Measurements from ENCODE around the gene ARL5A. TPM values are rescaled to one million over a fixed set of nuclear protein-coding genes. Genes with fewer than 3 reads are reported as not detected.

The ARL5A gene
- total and polyA plus RNA-seq, 2 donors (not counting 3 experiments of a cell fraction or from before 2014, with no cell fraction given), result 25.8 to 73.2 TPM

DNA sequence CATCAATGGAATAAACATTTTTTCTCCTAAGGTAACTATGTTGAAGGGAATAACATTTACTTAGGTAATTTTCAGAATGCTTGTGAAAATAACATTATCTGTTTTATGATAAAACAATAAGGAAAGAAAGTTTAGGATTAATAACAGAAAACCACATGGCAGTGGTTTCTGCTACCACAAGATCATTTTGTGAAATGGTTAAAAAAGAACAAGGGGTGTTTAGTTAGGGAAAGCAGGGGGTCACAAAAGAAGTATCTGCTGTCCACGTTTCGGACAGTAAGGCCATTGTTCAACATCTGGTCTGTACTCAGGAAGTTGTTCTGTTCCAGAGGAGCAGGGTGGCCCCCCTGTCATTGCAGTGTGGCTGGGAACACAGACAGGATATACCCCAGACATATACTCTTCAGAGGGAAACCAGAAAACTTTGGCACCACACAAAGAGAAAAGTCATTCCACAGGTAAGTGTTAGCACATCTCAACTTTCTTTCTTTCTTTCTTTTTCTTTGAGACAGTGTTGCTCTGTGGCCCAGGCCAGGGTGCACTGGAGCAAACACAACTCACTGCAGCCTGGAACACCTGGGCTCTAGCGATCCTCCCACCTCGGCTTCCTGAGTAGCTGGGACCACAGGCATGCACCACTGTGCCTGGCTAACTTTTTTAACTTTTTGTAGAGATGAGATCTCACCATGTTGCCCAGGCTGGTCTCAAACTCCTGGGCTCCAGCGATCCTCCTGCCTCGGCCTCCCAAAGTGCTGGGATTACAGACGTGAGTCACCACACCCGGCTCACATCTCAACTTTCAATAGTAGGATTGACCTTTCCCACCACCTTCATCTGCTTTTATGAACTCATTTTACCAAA, 14.8 kb upstream of the ARL5A start:
- H3K27ac ChIP-seq (ENCODE audit: insufficient read depth, low read depth, low read length), result no peak overlapping the region
- no peaks in the 10 kb centered on the region for H3K79me2 ChIP-seq (ENCODE audit: control insufficient read depth, insufficient read depth, low read length)
- H3K4me2 ChIP-seq (ENCODE audit: insufficient read depth, low read length), result no peak overlapping the region
- H3K4me3 ChIP-seq (replicated peaks in 1 of 3; ENCODE audit: insufficient read depth in 1 of 3, low read depth in 1 of 3, low read length in 3 of 3), result no peak overlapping the region
- no peaks in the 10 kb centered on the region for H3K9me1 ChIP-seq (replicated peaks; ENCODE audit: control insufficient read depth, extremely low read depth, insufficient read depth, low read length)
- H2AFZ ChIP-seq (ENCODE audit: low read depth, low read length), result no peak overlapping the region
- no peaks in the 10 kb centered on the region for H3K36me3 ChIP-seq (ENCODE audit: control insufficient read depth in 2 of 2, extremely low read depth in 1 of 2, insufficient read depth in 2 of 2, low read length in 2 of 2)
- no TSS peak for BruUV-seq (replicated peaks)
- TF ChIP-seq, protein P1, sequence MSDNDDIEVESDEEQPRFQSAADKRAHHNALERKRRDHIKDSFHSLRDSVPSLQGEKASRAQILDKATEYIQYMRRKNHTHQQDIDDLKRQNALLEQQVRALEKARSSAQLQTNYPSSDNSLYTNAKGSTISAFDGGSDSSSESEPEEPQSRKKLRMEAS (IDR thresholded peaks at IDR 0.05; ENCODE audit: insufficient read depth, insufficient read length), result no peak
- TF ChIP-seq POLR2AphosphoS5 (IDR thresholded peaks at IDR 0.05; ENCODE audit: insufficient read depth, low read depth, low read length), result no peak
- no peak for TF ChIP-seq MYC (IDR thresholded peaks at IDR 0.05; ENCODE audit: low read depth, low read length)
- no peak for TF ChIP-seq GATA2 (IDR thresholded peaks at IDR 0.05; ENCODE audit: insufficient read depth, insufficient read length, low read depth, low read length)
- TF ChIP-seq, protein P2, sequence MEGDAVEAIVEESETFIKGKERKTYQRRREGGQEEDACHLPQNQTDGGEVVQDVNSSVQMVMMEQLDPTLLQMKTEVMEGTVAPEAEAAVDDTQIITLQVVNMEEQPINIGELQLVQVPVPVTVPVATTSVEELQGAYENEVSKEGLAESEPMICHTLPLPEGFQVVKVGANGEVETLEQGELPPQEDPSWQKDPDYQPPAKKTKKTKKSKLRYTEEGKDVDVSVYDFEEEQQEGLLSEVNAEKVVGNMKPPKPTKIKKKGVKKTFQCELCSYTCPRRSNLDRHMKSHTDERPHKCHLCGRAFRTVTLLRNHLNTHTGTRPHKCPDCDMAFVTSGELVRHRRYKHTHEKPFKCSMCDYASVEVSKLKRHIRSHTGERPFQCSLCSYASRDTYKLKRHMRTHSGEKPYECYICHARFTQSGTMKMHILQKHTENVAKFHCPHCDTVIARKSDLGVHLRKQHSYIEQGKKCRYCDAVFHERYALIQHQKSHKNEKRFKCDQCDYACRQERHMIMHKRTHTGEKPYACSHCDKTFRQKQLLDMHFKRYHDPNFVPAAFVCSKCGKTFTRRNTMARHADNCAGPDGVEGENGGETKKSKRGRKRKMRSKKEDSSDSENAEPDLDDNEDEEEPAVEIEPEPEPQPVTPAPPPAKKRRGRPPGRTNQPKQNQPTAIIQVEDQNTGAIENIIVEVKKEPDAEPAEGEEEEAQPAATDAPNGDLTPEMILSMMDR (IDR thresholded peaks at IDR 0.05; ENCODE audit: extremely low read depth in 1 of 2, insufficient read depth in 1 of 2, low read depth in 1 of 2, low read length in 2 of 2), result no peak
- no peak for TF ChIP-seq JUN (IDR thresholded peaks at IDR 0.05; ENCODE audit: borderline replicate concordance, insufficient read depth, insufficient read length, low read depth)
- TF ChIP-seq EZH2 (IDR thresholded peaks at IDR 0.05; ENCODE audit: borderline replicate concordance, low read depth, low read length, severe bottlenecking), result no peak
- TF ChIP-seq POLR2A (IDR thresholded peaks at IDR 0.05; ENCODE audit: low read depth, low read length), result no peak
- FAIRE-seq (no peak), DNase-seq (ENCODE audit: low read depth, low spot score) (no peak)
- no peaks in the 10 kb centered on the region for H3K9me3 ChIP-seq (replicated peaks; ENCODE audit: control insufficient read depth, insufficient read depth, low read length)
- H4K20me1 ChIP-seq (replicated peaks; ENCODE audit: control insufficient read depth, extremely low read depth, insufficient read depth, low read length), result no peaks in the 10 kb centered on the region
- ChIA-PET CTCF (no interaction called here), POLR2A (no interaction called here)
- peaks cover 20% of the 10 kb centered on the region for H3K4me1 ChIP-seq (ENCODE audit: control insufficient read depth, extremely low read depth, insufficient read depth, low read length)
- dilution Hi-C loops (cut with MboI; ENCODE audit: extremely low pct_ligation_motif_present, low sequenced_read_pairs), result no loop called here
- H3K27me3 ChIP-seq (ENCODE audit: control insufficient read depth in 2 of 2, insufficient read depth in 2 of 2, low read length in 2 of 2), result no peaks in the 10 kb centered on the region
- H3K9ac ChIP-seq (replicated peaks; ENCODE audit: extremely low read depth, insufficient read depth, low read length), result no peak overlapping the region
- intact Hi-C loops (cut with micrococcal nuclease), result no loop called here
